Measurements from ENCODE around the gene SLC22A23.

The SLC22A23 gene

GRCh38 chr6:3458706-3459421 lies 2.0 kb upstream of the SLC22A23 start:
- H3K4me3 ChIP-seq (replicated peaks; ENCODE audit: low read depth, low read length), result no peak overlapping the region
- no peak for TF ChIP-seq CTCF (IDR thresholded peaks at IDR 0.05; ENCODE audit: low read depth, low read length, missing control alignments)
- no peak for DNase-seq (ENCODE audit: extremely low read depth, low read depth)

- DNase-seq (ENCODE audit: extremely low read depth, low read depth), result no peak
Observed at GRCh38 chr6:3457710-3458602, 1.1 kb upstream of the SLC22A23 start.

GRCh38 chr6:3456395-3456897 lies 404 bp downstream of the SLC22A23 start:
- peak overlapping the region; percentile 26 for H3K4me3 ChIP-seq (replicated peaks; ENCODE audit: low read depth, low read length)
- TF ChIP-seq CTCF (IDR thresholded peaks at IDR 0.05; ENCODE audit: low read depth, low read length, missing control alignments), result no peak
- no peak for DNase-seq (ENCODE audit: extremely low read depth, low read depth)

More at GRCh38 chr6:3457710-3458602, 1.1 kb upstream of the SLC22A23 start:
- TF ChIP-seq CTCF (IDR thresholded peaks at IDR 0.05; ENCODE audit: low read depth, low read length, missing control alignments), result no peak
- H3K4me3 ChIP-seq (replicated peaks; ENCODE audit: low read depth, low read length), result peak overlapping the region; percentile 23; the same call in 1 of the 2 replicates

- peak overlapping the region; percentile 26 for H3K4me3 ChIP-seq (replicated peaks; ENCODE audit: low read depth, low read length)
- TF ChIP-seq CTCF (IDR thresholded peaks at IDR 0.05; ENCODE audit: low read depth, low read length, missing control alignments), result no peak
- no peak for DNase-seq (ENCODE audit: extremely low read depth, low read depth)
Observed at GRCh38 chr6:3455569-3456394, 1.1 kb downstream of the SLC22A23 start.

GRCh38 chr6:3455147-3455568 lies 1.7 kb downstream of the SLC22A23 start:
- no peak overlapping the region for H3K4me3 ChIP-seq (replicated peaks; ENCODE audit: low read depth, low read length)
- DNase-seq (ENCODE audit: extremely low read depth, low read depth), result no peak

More at GRCh38 chr6:3455147-3455568, 1.7 kb downstream of the SLC22A23 start:
- TF ChIP-seq CTCF (IDR thresholded peaks at IDR 0.05; ENCODE audit: low read depth, low read length, missing control alignments), result no peak

Measured in HFF-Myc (cell line).